ENCODE data around the gene CNGB1. TPM values are rescaled to one million over a fixed set of nuclear protein-coding genes. Genes with fewer than 3 reads are reported as not detected.
"Not testable (repeated sequence)": the region's sequence is repeated elsewhere in the genome, so short reads cannot be mapped to it uniquely, and the experiment has no call there.

The CNGB1 gene
- total RNA-seq, 1 donor from 2014 or later: not detected

DNA sequence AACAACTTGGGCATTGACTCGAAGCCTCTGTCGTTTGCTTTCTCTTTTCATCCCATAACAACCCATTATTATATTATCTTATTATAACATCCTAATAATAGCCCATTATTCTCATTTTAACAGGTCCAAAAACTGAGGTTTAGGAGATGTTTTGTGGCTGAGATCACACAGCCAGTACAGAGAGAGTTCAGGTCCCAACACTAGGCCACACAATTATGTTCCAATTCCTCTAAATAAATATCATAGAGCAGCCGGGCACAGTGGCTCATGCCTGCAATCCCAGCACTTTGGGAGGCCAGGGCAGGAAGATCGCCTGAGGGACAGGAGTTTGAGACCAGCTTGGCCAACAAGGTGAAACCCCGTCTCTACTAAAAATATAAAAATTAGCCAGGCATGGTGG is 128.3 kb downstream of the CNGB1 start:
- H3K36me3 Mint-ChIP-seq (ENCODE audit: insufficient read depth): peaks cover 1% of the 10 kb centered on the region
- H3K27me3 Mint-ChIP-seq: peaks cover 64% of the 10 kb centered on the region
- no peak overlapping the region for H3K4me3 Mint-ChIP-seq (ENCODE audit: low read depth)
- TF ChIP-seq, protein P1, sequence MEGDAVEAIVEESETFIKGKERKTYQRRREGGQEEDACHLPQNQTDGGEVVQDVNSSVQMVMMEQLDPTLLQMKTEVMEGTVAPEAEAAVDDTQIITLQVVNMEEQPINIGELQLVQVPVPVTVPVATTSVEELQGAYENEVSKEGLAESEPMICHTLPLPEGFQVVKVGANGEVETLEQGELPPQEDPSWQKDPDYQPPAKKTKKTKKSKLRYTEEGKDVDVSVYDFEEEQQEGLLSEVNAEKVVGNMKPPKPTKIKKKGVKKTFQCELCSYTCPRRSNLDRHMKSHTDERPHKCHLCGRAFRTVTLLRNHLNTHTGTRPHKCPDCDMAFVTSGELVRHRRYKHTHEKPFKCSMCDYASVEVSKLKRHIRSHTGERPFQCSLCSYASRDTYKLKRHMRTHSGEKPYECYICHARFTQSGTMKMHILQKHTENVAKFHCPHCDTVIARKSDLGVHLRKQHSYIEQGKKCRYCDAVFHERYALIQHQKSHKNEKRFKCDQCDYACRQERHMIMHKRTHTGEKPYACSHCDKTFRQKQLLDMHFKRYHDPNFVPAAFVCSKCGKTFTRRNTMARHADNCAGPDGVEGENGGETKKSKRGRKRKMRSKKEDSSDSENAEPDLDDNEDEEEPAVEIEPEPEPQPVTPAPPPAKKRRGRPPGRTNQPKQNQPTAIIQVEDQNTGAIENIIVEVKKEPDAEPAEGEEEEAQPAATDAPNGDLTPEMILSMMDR (IDR thresholded peaks at IDR 0.05; ENCODE audit: unreplicated experiment): no peak
- peaks cover 37% of the 10 kb centered on the region for H3K4me1 Mint-ChIP-seq (ENCODE audit: low read depth)
- no peaks in the 10 kb centered on the region for H3K9me3 Mint-ChIP-seq (ENCODE audit: low read depth)
- no peak for DNase-seq (ENCODE audit: low spot score, unreplicated experiment)
- H3K27ac Mint-ChIP-seq: peak overlapping the region; percentile 90

DNA sequence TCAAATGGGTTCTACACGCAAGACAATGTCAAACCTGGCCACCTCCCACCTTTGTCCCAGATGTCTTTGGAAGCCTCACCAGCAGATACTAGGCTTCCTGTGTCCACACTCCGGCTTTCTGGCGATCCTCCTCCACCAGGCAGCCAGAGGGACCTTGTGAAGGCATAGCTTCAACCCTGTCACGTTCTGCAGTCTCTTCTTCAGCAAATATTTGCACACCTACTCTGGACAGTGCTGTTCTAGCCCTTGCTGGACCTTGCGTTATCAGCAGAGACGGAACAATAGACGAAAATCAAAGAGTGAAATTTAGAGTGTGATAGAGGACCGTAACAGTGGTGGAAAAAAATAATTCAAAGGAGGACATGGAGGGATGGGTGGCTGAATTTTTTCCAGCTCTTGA is 130.1 kb downstream of the CNGB1 start:
- Mint-ChIP-seq H3K27ac (peak overlapping the region; percentile 19), H3K4me3 (ENCODE audit: low read depth) (no peak overlapping the region), H3K9me3 (ENCODE audit: low read depth) (no peaks in the 10 kb centered on the region), H3K27me3 (peaks cover 57% of the 10 kb centered on the region), H3K4me1 (ENCODE audit: low read depth) (peaks cover 34% of the 10 kb centered on the region), H3K36me3 (ENCODE audit: insufficient read depth) (peaks cover 1% of the 10 kb centered on the region)
- TF ChIP-seq, protein P1 (IDR thresholded peaks at IDR 0.05; ENCODE audit: unreplicated experiment): no peak
- DNase-seq (ENCODE audit: low spot score, unreplicated experiment): no peak

DNA sequence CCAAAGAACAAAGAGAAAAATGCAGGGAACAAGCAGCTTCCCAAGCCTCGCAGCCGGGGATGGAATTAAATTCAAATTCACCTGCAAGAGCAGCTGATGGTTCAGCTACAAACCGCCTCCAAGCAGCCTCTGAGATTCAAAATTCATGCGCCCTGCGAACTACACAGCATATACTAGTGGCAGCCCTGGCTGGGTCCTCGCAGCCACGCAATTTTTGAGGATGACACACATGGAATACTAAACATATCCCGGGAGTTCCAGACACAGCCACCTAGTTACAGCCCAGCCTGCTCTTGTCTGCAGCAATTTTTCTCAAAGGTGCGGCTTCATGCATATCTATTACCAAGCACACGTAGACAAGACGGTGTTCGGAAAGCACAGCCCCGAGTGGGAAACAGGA is 132.8 kb downstream of the CNGB1 start:
- Mint-ChIP-seq H3K9me3 (ENCODE audit: low read depth) (no peaks in the 10 kb centered on the region), H3K4me1 (ENCODE audit: low read depth) (peaks cover 21% of the 10 kb centered on the region), H3K4me3 (ENCODE audit: low read depth) (no peak overlapping the region), H3K27me3 (peaks cover 44% of the 10 kb centered on the region), H3K36me3 (ENCODE audit: insufficient read depth) (peaks cover 1% of the 10 kb centered on the region), H3K27ac (no peak overlapping the region)
- DNase-seq (ENCODE audit: low spot score, unreplicated experiment): no peak
- TF ChIP-seq, protein P1 (IDR thresholded peaks at IDR 0.05; ENCODE audit: unreplicated experiment): no peak

DNA sequence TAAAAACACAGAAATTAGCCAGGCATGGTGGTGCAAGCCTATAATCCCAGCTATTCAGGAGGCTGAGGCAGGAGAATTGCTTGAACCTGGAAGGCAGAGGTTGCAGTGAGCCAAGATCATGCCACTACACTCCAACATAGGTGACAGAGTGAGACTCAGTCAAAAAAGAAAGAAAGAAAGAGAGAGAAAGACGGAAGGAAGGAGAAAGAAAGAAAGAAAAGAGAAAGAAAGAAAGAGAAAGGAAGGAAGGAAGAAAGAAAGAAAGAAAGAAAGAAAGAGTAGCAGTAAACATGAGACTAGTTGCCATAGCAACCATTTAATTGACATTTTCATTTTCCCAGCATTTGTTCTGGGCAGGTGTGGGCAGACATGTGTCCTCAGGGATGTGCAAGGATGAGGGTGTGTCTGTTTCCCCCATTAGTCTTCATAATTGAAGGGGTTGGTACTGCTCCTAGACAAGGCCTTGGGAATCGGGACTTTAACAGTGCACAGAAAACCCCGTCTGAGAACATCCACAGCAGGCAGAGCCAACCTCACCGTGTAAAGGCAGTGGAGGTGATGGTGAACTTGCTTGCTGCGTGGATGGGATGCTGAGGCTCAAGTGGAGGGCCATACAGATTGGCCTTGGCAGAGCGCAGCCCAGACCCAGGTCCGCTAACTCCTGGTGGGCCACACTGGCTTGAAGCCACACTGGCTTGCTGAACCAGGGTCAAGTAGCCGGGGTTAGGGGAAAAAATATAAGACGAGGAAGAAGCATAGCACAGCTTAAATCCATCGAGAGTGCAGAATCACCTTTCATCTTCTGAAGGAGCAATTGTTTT is 133.4 kb downstream of the CNGB1 start:
- no peak for DNase-seq (ENCODE audit: low spot score, unreplicated experiment)
- H3K27me3 Mint-ChIP-seq: peaks cover 46% of the 10 kb centered on the region

DNA sequence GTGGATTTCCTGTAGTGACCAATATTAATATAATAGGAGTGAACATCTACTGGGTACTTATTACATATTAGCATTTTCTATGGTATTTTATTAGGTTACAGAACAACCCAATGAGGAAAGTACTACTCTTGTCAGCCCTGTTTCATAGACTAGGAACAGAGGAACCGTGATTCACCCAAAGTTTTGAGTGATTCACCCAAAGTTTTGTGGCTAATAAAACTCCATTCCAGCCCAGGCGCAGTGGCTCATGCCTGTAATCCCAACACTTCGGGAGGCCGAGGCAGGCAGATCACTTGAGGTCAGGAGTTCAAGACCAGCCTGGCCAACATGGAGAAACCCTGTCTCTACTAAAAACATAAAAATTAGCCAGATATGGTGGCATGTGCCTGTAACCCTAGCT is 135.5 kb downstream of the CNGB1 start:
- H3K4me1 Mint-ChIP-seq (ENCODE audit: low read depth): peaks cover 10% of the 10 kb centered on the region
- H3K27me3 Mint-ChIP-seq: peaks cover 43% of the 10 kb centered on the region
- H3K4me3 Mint-ChIP-seq (ENCODE audit: low read depth); H3K27ac Mint-ChIP-seq; H3K36me3 Mint-ChIP-seq (ENCODE audit: insufficient read depth); H3K9me3 Mint-ChIP-seq (ENCODE audit: low read depth); DNase-seq (ENCODE audit: low spot score, unreplicated experiment): not testable (repeated sequence)

More for the DNA sequence above, 133.4 kb downstream of the CNGB1 start:
- TF ChIP-seq, protein P1 (IDR thresholded peaks at IDR 0.05; ENCODE audit: unreplicated experiment): no peak
- H3K9me3 Mint-ChIP-seq (ENCODE audit: low read depth): no peaks in the 10 kb centered on the region
- H3K36me3 Mint-ChIP-seq (ENCODE audit: insufficient read depth): peaks cover 1% of the 10 kb centered on the region
- H3K27ac Mint-ChIP-seq: peak overlapping the region; percentile 46
- peaks cover 21% of the 10 kb centered on the region for H3K4me1 Mint-ChIP-seq (ENCODE audit: low read depth)
- no peak overlapping the region for H3K4me3 Mint-ChIP-seq (ENCODE audit: low read depth)

DNA sequence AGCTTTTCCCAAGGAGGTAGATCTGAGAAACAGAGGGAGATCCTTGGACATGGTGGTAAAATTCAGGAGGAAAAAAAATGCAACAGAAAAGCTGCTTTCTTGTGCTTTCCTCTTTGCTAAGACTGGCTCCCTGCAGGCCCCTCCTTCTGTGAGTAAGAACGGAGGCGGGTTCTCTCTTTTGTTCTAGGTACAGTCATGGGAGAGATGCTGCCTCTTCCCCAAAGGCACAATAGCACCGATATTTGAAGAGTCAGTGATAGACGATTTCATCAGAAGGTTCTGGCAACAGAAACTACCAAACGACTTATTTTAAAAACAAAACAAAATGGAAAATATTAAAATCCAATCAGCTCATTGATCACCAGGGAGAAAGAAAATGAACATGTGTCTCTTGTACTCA is 136.0 kb downstream of the CNGB1 start:
- H3K9me3 Mint-ChIP-seq (ENCODE audit: low read depth): no peaks in the 10 kb centered on the region
- peaks cover 10% of the 10 kb centered on the region for H3K4me1 Mint-ChIP-seq (ENCODE audit: low read depth)
- no peak for DNase-seq (ENCODE audit: low spot score, unreplicated experiment)
- H3K36me3 Mint-ChIP-seq (ENCODE audit: insufficient read depth): peaks cover 2% of the 10 kb centered on the region
- peaks cover 42% of the 10 kb centered on the region for H3K27me3 Mint-ChIP-seq
- H3K27ac Mint-ChIP-seq: peak overlapping the region; percentile 64
- TF ChIP-seq, protein P1 (IDR thresholded peaks at IDR 0.05; ENCODE audit: unreplicated experiment): no peak
- H3K4me3 Mint-ChIP-seq (ENCODE audit: low read depth): no peak overlapping the region
